HUES48 (cell line): ENCODE measurements around the gene YAP1.

ENCODE experiments used
- H3K27ac ChIP-seq: one replicate; pipeline ENCODE4 v1.7.0; 2013; ENCODE audit warnings: low read depth, low read length, inconsistent platforms
- H3K27me3 ChIP-seq: 2 replicates; pipeline ENCODE4 v1.6.1; 2013; ENCODE audit warnings: mild to moderate bottlenecking, low read length; ENCODE audit not compliant: control insufficient read depth, insufficient read depth
- H3K36me3 ChIP-seq: 2 replicates; pipeline ENCODE4 v1.6.1; 2013; ENCODE audit warnings: low read length; ENCODE audit not compliant: control insufficient read depth, insufficient read depth
- H3K4me1 ChIP-seq: 2 replicates; pipeline ENCODE4 v1.6.1; 2013; ENCODE audit warnings: mild to moderate bottlenecking, low read length; ENCODE audit not compliant: control insufficient read depth, insufficient read depth
- H3K4me3 ChIP-seq: 2 replicates; pipeline ENCODE4 v1.5.1; 2013; ENCODE audit warnings: mild to moderate bottlenecking, low read depth, low read length
- H3K9ac ChIP-seq: 2 replicates; pipeline ENCODE4 v1.6.1; 2013; ENCODE audit warnings: mild to moderate bottlenecking, low read depth, low read length, moderate library complexity
- H3K9me3 ChIP-seq: 2 replicates; pipeline ENCODE4 v1.6.1; 2013; ENCODE audit warnings: low read length; ENCODE audit not compliant: control insufficient read depth, insufficient read depth

YAP1 gene

DNA sequence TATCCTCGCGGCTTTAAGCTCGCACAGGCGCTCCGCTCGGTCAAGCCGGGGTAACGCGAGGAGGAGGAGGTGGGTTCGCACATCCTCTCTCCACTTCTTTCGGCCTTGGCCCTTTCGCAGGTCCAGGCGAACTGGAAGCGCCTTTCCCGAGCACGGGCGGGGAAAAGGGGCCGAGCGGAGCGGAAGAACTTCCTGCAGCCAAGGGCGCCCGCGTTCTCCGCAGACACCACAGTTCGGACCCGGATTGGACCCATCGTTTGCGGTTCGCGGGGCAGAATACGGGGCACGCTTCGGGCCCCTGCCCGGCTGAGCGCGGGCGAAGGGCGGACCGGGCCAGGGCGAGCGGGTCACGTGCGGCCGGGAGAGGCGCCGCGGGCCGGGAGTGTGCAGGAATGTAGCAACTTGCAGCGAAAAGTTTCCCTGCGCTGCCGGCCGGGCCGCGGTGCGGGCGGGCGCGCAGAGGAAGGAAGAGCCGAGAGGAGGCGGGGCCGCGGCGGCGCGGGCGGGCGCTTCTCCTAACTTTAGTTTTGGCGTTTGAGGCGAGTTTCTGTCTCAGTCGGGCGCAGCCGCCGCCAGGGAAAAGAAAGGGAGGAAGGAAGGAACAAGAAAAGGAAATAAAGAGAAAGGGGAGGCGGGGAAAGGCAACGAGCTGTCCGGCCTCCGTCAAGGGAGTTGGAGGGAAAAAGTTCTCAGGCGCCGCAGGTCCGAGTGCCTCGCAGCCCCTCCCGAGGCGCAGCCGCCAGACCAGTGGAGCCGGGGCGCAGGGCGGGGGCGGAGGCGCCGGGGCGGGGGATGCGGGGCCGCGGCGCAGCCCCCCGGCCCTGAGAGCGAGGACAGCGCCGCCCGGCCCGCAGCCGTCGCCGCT is at the start of gene YAP1:
TSS of gene YAP1 (plus strand) at position 552 of the 865 bp plus-strand sequence. CDS start 402 bp downstream, outside the sequence.
- Histone ChIP-seq H3K27ac (peak within 1 kb of the TSS; percentile 98), H3K9ac (peak within 1 kb of the TSS; percentile 97), H3K9me3 (no peaks in the 10 kb centered on the region), H3K4me3 (peak within 1 kb of the TSS; percentile 80), H3K36me3 (peaks cover 7% of the 10 kb centered on the region; the same call in 1 of the 2 replicates), H3K4me1 (peaks cover 37% of the 10 kb centered on the region), H3K27me3 (no peaks in the 10 kb centered on the region)

DNA sequence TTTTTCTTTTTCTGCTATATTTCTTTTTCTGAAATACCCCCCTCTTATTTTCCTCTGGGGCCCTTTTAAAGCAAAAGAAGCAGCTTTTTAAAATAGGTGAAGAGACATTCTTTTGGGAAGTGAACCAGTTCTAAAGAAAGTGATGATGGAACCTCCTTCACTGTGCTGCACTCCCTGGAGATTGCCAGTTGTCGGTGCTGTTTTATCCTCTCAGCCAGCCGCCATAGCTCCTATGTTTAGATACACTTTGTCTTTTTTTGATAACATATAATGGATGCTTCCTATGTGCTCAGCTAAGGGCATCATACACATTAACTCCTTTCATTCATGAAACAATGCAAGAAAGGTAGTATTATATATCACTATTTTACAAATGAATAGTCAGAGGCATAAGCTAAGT is 49.0 kb upstream of the YAP1 start:
- H3K27me3 ChIP-seq = no peaks in the 10 kb centered on the region
- H3K36me3 ChIP-seq = no peaks in the 10 kb centered on the region
- H3K9ac ChIP-seq = no peak overlapping the region
- no peak overlapping the region for H3K27ac ChIP-seq
- H3K4me1 ChIP-seq = no peaks in the 10 kb centered on the region
- no peaks in the 10 kb centered on the region for H3K9me3 ChIP-seq
- no peak overlapping the region for H3K4me3 ChIP-seq

DNA sequence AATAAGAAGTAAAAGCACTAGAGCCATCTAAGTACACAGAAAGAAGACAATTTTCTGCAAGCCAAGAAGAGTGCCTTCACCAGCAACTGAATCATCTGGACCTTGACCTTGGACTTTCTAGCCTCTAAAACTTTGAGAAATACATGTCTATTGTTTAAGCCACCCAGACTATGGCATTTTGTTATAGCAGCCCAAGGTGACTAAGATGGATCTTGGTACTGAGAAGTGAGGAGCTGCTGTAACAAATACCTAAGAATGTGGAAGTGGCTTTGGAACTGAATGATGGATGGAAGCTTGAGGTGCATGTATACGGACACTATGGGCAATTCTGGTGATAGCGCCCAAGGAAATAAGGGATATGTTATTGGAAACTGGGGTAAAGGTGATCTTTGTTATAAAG is 48.1 kb upstream of the YAP1 start:
- Histone ChIP-seq H3K9me3 (no peaks in the 10 kb centered on the region), H3K27me3 (no peaks in the 10 kb centered on the region), H3K9ac (no peak overlapping the region), H3K27ac (no peak overlapping the region), H3K4me3 (no peak overlapping the region), H3K36me3 (no peaks in the 10 kb centered on the region), H3K4me1 (no peaks in the 10 kb centered on the region)

DNA sequence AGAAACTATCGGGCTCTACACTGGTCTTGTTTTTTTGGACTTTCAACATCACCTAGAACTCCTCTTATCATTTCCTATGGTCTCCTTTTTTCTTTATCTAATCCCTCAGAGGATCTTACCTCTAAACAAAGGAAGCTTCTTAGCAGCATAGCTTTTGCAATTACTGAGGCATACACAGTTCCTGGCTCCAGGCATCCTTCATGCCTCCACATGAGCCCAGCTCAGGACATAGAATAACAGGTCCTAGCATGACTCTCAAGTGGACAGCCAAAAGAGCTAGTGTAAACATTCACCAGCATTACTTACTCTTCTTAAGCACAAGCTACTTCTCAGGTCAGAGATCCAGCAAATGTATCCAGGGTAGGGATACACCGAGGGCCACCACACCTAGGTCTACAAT is 45.9 kb upstream of the YAP1 start:
- Histone ChIP-seq H3K4me1 (no peaks in the 10 kb centered on the region), H3K9me3 (no peaks in the 10 kb centered on the region), H3K27ac (no peak overlapping the region), H3K4me3 (no peak overlapping the region), H3K9ac (no peak overlapping the region), H3K36me3 (no peaks in the 10 kb centered on the region), H3K27me3 (no peaks in the 10 kb centered on the region)

DNA sequence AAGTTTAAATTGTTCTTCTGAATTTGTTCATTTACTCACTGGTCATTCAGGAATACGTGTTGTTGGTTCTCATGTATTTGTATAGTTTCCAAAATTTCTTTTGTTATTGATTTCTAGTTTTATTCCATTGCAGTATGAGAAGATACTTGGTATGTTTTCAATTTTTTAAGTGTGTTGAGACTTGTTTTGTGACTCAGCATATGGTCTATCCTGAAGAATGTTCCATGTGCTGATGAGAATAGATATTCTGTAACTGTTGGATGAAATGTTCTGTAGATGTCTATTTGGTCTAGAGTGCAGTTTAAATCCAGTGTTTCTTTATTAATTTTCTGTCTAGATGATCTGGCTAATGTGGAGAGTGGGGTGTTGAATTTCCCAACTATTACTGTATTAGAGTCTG is 39.5 kb upstream of the YAP1 start:
- no peak overlapping the region for H3K4me3 ChIP-seq
- H3K9me3 ChIP-seq = peaks cover 3% of the 10 kb centered on the region; the same call in 1 of the 2 replicates
- H3K36me3 ChIP-seq = no peaks in the 10 kb centered on the region
- no peaks in the 10 kb centered on the region for H3K27me3 ChIP-seq
- H3K9ac ChIP-seq = no peak overlapping the region
- no peaks in the 10 kb centered on the region for H3K4me1 ChIP-seq
- H3K27ac ChIP-seq = no peak overlapping the region

DNA sequence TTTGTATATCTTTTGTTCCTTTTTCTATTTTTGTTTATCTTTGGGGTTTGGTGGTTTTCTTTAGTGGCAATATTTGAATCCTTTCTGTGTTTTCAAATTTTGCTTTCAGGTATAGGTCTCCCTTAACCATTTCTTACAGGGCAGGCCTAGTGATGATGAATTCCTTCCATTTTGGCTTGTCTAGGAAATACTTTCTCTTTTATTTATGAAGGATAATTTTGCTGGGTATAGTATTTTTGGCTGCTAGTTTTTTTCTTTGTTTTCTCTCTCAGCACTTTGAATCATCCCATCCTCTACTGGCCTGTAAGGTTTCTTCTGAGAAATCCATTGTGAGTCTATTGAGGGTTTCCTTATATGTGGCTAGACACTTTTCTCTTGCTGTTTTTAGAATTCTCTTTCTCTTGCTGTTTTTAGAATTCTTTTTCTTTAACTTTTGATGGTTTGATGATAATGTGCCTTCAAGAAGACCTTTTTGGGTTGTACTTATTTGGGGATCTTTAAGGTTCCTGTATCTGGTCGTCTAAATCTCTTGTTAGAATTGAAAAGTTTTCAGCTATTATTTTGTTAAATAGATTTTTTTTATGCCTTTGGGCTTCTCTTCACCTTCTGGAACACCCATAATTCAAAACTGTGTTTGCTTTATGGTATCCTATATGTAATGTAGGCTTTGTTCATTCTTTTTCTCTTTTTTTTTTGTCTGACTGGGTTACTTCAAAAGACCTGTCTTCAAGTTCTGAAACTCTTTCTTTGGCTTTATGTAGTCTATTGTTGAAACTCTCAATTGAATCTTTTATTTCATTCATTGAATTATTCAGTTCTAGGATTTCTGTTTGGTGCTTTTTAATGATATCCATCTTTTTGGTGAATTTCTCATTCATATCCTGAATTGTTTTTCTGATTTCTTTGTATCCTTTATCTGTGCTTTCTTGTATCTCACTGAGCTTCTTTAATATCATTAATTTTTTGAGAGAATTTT is 38.5 kb upstream of the YAP1 start:
- peaks cover 3% of the 10 kb centered on the region; the same call in 1 of the 2 replicates for H3K9me3 ChIP-seq
- H3K27me3 ChIP-seq = no peaks in the 10 kb centered on the region
- no peaks in the 10 kb centered on the region for H3K4me1 ChIP-seq
- H3K27ac ChIP-seq = no peak overlapping the region
- H3K4me3 ChIP-seq = no peak overlapping the region
- no peak overlapping the region for H3K9ac ChIP-seq
- no peaks in the 10 kb centered on the region for H3K36me3 ChIP-seq

DNA sequence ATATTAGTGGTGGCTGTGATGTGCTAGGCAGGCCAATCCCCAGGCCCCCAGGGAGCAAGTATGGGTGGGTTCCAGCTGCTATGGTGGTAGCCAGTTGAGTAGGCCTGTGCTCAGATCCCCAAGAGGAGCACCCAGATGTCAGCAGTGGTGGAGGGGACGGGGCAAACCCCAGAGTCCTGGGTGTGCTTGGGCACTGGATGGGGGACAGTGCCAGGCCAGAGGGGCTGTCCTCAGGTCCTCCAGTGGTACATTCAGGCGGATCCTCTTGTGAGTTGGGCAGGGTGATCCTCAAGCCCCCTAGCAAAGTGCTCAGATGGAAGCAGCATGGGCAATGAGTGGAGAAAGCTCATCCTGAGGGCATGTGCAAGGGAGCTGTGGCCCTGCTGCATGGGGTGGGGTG is 37.0 kb upstream of the YAP1 start:
- peaks cover 3% of the 10 kb centered on the region; the same call in 1 of the 2 replicates for H3K9me3 ChIP-seq
- H3K36me3 ChIP-seq = no peaks in the 10 kb centered on the region
- H3K9ac ChIP-seq = no peak overlapping the region
- no peaks in the 10 kb centered on the region for H3K27me3 ChIP-seq
- H3K4me1 ChIP-seq = no peaks in the 10 kb centered on the region
- no peak overlapping the region for H3K27ac ChIP-seq
- H3K4me3 ChIP-seq = no peak overlapping the region

DNA sequence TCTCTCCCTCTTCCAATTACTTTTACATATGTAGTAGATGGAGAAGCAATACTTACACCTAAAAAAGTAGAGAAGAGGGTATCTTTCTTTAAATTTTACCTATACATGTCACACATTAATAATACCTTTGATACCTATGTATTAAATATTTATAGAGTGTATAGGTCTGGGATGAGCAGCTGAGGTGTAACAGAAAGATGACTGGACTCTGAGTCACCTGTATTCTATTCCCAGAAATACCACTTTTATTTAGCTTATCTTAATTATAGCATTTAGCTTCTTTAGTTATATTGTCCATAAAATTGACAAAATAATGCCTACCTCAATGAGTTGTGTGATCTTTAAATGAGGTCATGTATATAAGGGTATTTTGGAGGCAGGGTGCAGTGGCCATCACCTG is 30.6 kb upstream of the YAP1 start:
- Histone ChIP-seq H3K9ac (no peak overlapping the region), H3K9me3 (no peaks in the 10 kb centered on the region), H3K27ac (no peak overlapping the region), H3K27me3 (no peaks in the 10 kb centered on the region), H3K36me3 (no peaks in the 10 kb centered on the region), H3K4me3 (no peak overlapping the region), H3K4me1 (no peaks in the 10 kb centered on the region)

DNA sequence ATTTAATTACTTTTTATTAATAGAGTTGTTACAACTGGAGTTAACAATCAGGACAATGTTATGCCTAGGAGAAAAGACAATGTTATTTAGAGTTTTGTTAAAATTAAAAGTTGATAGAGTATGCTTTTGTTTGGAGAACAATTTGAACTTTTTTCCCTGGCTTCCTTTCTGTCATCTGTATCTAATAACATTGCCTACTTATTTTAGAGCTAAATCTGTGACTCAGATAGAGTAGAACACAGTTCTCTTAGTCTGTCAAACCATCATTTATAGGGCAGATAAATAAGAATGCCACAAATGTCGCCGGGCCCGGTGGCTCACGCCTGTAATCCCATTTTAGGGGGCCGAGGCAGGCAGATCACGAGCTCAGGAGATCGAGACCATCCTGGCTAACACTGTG is 28.9 kb upstream of the YAP1 start:
- Histone ChIP-seq H3K36me3 (no peaks in the 10 kb centered on the region), H3K4me1 (no peaks in the 10 kb centered on the region), H3K27ac (no peak overlapping the region), H3K9ac (no peak overlapping the region), H3K4me3 (no peak overlapping the region), H3K9me3 (no peaks in the 10 kb centered on the region), H3K27me3 (no peaks in the 10 kb centered on the region)

DNA sequence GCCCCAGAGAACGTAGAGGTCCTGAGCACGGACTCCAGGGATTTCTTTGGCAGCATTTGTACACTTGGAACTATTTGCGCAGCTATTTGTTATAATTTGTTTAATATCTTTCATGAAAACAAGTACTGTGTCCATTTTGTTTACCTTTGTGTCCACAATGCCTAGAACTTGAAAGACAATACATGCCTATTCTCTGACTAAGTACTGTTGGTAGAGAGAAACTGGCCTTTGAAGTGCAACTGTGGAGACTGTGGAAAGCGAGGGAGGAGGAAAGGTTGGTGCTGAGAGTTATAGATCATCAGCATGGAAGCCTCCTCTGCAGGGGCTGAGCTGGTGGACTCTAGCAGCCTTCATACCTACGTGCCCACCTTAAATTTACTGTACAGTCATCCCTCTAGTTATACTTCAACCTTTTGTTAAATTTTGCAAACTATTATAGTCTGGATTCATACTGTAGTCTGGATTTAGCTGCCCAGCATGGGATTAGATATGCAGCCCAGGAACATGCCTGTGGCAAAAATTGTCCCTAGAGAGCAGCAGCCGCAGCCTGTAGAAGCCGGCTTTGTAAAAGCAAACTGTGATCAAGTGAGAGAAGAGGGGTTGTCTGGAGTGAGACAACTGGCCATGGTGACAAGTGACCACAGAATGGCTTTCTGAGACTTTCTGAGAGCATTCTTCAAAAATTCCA is 24.2 kb upstream of the YAP1 start:
- Histone ChIP-seq H3K36me3 (no peaks in the 10 kb centered on the region), H3K4me1 (no peaks in the 10 kb centered on the region), H3K9me3 (no peaks in the 10 kb centered on the region), H3K4me3 (no peak overlapping the region), H3K27me3 (no peaks in the 10 kb centered on the region), H3K27ac (no peak overlapping the region), H3K9ac (no peak overlapping the region)
